ENCODE results near the gene OPRM1. TPM values are rescaled to one million over a fixed set of nuclear protein-coding genes. Genes with fewer than 3 reads are reported as not detected.

Gene OPRM1
- total and polyA plus RNA-seq, 2 of the 8 experiments (the other 6 are each of a cell fraction or from before 2014, with no cell fraction given), result not detected

GRCh38 chr6:154249499-154250298 is 210.7 kb downstream of the OPRM1 start (continued):
- TF ChIP-seq PHF8 (conservative IDR thresholded peaks at IDR 0.05; ENCODE audit: low read depth, low read length) (no peak), CHD7 (IDR thresholded peaks at IDR 0.05; ENCODE audit: insufficient replicate concordance, low read length) (no peak), KDM5A (IDR thresholded peaks at IDR 0.05; ENCODE audit: low read length) (no peak), POLR2A (IDR thresholded peaks at IDR 0.05; ENCODE audit: control extremely low read depth in 1 of 2, low read depth in 2 of 2, low read length in 2 of 2) (no peak)

Measured in H1 (cell line).